DND-41 (cell line): Measurements from ENCODE around the gene PCDHB4.
"Not testable (repeated sequence)": the region's sequence is repeated elsewhere in the genome, so short reads cannot be mapped to it uniquely, and the experiment has no call there.

Experiments used
- ATAC-seq: fragments of 200-7000 bp; cut with Tn5 transposase; 3 replicates; pipeline ENCODE4 v1.9.1; 2021; ENCODE audit warnings: low read depth; ENCODE audit not compliant: insufficient read depth
- DNase-seq: peaks from one replicate; pipeline ENCODE4 v3.0.0-alpha.2; 2020
- H2AFZ ChIP-seq: 2 replicates; pipeline ENCODE4 v1.6.0; 2012; ENCODE audit warnings: low read depth, low read length
- H3K27ac ChIP-seq: 2 replicates; pipeline ENCODE4 v1.5.1; 2012; ENCODE audit warnings: low read length, inconsistent platforms
- H3K27me3 ChIP-seq: fragments of 200-600 bp; sonication (generic); 2 replicates; pipeline ENCODE4 v1.6.0; 2012; ENCODE audit warnings: low read length, mild to moderate bottlenecking, inconsistent platforms; ENCODE audit not compliant: insufficient read depth, poor library complexity
- H3K36me3 ChIP-seq: 2 replicates; pipeline ENCODE4 v1.5.1; 2012; ENCODE audit warnings: low read length, inconsistent platforms; ENCODE audit not compliant: insufficient read depth
- H3K4me1 ChIP-seq: 2 replicates; pipeline ENCODE4 v1.5.1; 2012; ENCODE audit warnings: mild to moderate bottlenecking, low read length; ENCODE audit not compliant: insufficient read depth
- H3K4me2 ChIP-seq: 2 replicates; pipeline ENCODE4 v1.6.0; 2012; ENCODE audit warnings: mild to moderate bottlenecking, moderate library complexity, low read length, inconsistent platforms; ENCODE audit not compliant: insufficient read depth
- H3K4me3 ChIP-seq, 2 experiments: fragments of 200-600 bp in 1 of 2; shearing (Covaris generic) in 1 of 2; 2 replicates each; pipeline ENCODE4 v1.5.1; 2012 to 2016; ENCODE audit warnings: inconsistent platforms in 2 of 2, low read length in 2 of 2, mild to moderate bottlenecking in 2 of 2, low read depth in 1 of 2, moderate library complexity in 1 of 2
- H3K79me2 ChIP-seq: 2 replicates; pipeline ENCODE4 v1.6.0; 2012; ENCODE audit warnings: low read length, inconsistent platforms; ENCODE audit not compliant: insufficient read depth
- H3K9ac ChIP-seq: 2 replicates; pipeline ENCODE4 v1.6.0; 2012; ENCODE audit warnings: low read depth, mild to moderate bottlenecking, inconsistent platforms, low read length, moderate library complexity
- H3K9me3 ChIP-seq: 2 replicates; pipeline ENCODE4 v1.5.1; 2012; ENCODE audit warnings: low read length, moderate library complexity, mild to moderate bottlenecking, inconsistent platforms; ENCODE audit not compliant: insufficient read depth, severe bottlenecking
- H4K20me1 ChIP-seq: 2 replicates; pipeline ENCODE4 v1.6.0; 2012; ENCODE audit warnings: low read length; ENCODE audit not compliant: insufficient read depth
- CTCF ChIP-seq: IDR thresholded peaks from 2 replicates; pipeline ENCODE4 v1.5.1; 2012; ENCODE audit warnings: borderline replicate concordance, low read length, moderate library complexity, mild to moderate bottlenecking; ENCODE audit not compliant: poor library complexity, severe bottlenecking; ENCODE audit errors: extremely low read depth
- EZH2 ChIP-seq: IDR thresholded peaks from 3 replicates; pipeline ENCODE4 v1.6.1; 2012; ENCODE audit warnings: borderline replicate concordance, low read depth, mild to moderate bottlenecking, moderate library complexity, low read length, inconsistent platforms; ENCODE audit not compliant: severe bottlenecking

The PCDHB4 gene

GRCh38 chr5:141149812-141150211 lies 28.2 kb downstream of the PCDHB4 start, which contains the start of gene PCDHB6:
PCDHB6 (plus strand) TSS chr5:141150057; CDS start chr5:141150258, 201 bp downstream.
- Histone ChIP-seq H3K36me3 (no peaks in the 10 kb centered on the region), H3K4me3 (no peak within 1 kb of the TSS), H2AFZ (no peak within 1 kb of the TSS), H3K9ac (no peak within 1 kb of the TSS), H3K79me2 (no peaks in the 10 kb centered on the region), H3K4me1 (no peaks in the 10 kb centered on the region), H3K9me3 (no peaks in the 10 kb centered on the region), H3K27ac (no peak within 1 kb of the TSS), H4K20me1 (no peaks in the 10 kb centered on the region), H3K4me2 (no peak within 1 kb of the TSS), H3K27me3 (no peaks in the 10 kb centered on the region)
- DNase-seq: no peak
- ATAC-seq: no peak
- TF ChIP-seq CTCF: no peak
- TF ChIP-seq EZH2: no peak

GRCh38 chr5:141150224-141150992 lies 28.8 kb downstream of the PCDHB4 start:
- no peak overlapping the region for H3K4me3 ChIP-seq
- no peak overlapping the region for H3K9ac ChIP-seq
- no peak overlapping the region for H3K4me2 ChIP-seq
- H3K9me3 ChIP-seq: no peaks in the 10 kb centered on the region
- DNase-seq (no peak), ATAC-seq (no peak)
- no peak overlapping the region for H3K27ac ChIP-seq
- no peaks in the 10 kb centered on the region for H3K4me1 ChIP-seq
- H3K36me3 ChIP-seq: no peaks in the 10 kb centered on the region
- no peaks in the 10 kb centered on the region for H3K27me3 ChIP-seq
- H2AFZ ChIP-seq: no peak overlapping the region
- TF ChIP-seq EZH2 (no peak), CTCF (no peak)
- H4K20me1 ChIP-seq: no peaks in the 10 kb centered on the region
- H3K79me2 ChIP-seq: no peaks in the 10 kb centered on the region

- Histone ChIP-seq H3K27me3 (no peaks in the 10 kb centered on the region), H3K9me3 (no peaks in the 10 kb centered on the region), H4K20me1 (no peaks in the 10 kb centered on the region), H3K4me1 (no peaks in the 10 kb centered on the region), H3K9ac (no peak overlapping the region), H3K36me3 (no peaks in the 10 kb centered on the region), H3K4me3 (no peak overlapping the region), H3K27ac (no peak overlapping the region), H3K79me2 (no peaks in the 10 kb centered on the region), H2AFZ (no peak overlapping the region), H3K4me2 (no peak overlapping the region)
- DNase-seq (no peak), ATAC-seq (no peak)
- TF ChIP-seq CTCF (no peak), EZH2 (no peak)
Measured at GRCh38 chr5:141150993-141151325, 29.3 kb downstream of the PCDHB4 start.

GRCh38 chr5:141151632-141152031 lies 30.0 kb downstream of the PCDHB4 start:
- not testable (repeated sequence) for H3K9me3 ChIP-seq, ATAC-seq, DNase-seq, H3K4me2 ChIP-seq, H3K4me3 ChIP-seq, H3K36me3 ChIP-seq, H3K27ac ChIP-seq, H4K20me1 ChIP-seq, H2AFZ ChIP-seq, H3K9ac ChIP-seq, H3K79me2 ChIP-seq, H3K4me1 ChIP-seq, H3K27me3 ChIP-seq

GRCh38 chr5:141152096-141152495 lies 30.5 kb downstream of the PCDHB4 start:
- H3K9me3 ChIP-seq, H3K36me3 ChIP-seq, H3K4me1 ChIP-seq, H3K4me2 ChIP-seq, H3K9ac ChIP-seq, H2AFZ ChIP-seq, H3K79me2 ChIP-seq, H4K20me1 ChIP-seq, H3K27me3 ChIP-seq, H3K27ac ChIP-seq, H3K4me3 ChIP-seq, DNase-seq, ATAC-seq: not testable (repeated sequence)
